HK-2 (cell line): Measurements from ENCODE around the gene ATP1A4.
"Not testable (repeated sequence)": the region's sequence is repeated elsewhere in the genome, so short reads cannot be mapped to it uniquely, and the experiment has no call there.

Experiments used
- DNase-seq: peaks from one replicate; pipeline ENCODE4 v3.0.0-alpha.2; 2018; ENCODE audit not compliant: unreplicated experiment

The ATP1A4 gene

GRCh38 chr1:160151303-160151702 is at the start of gene ATP1A4:
Gene ATP1A4 (plus strand): TSS chr1:160151603. CDS start chr1:160152041, 438 bp downstream.
- DNase-seq, result no peak

- no peak for DNase-seq
These were observed 49.5 kb upstream of the ATP1A4 start for GRCh38 chr1:160101717-160102522.

- DNase-seq, result no peak
These were observed 47.6 kb upstream of the ATP1A4 start for GRCh38 chr1:160103658-160104408.

- DNase-seq, result no peak
These were observed 46.9 kb upstream of the ATP1A4 start for GRCh38 chr1:160104486-160104885.

GRCh38 chr1:160105155-160105554 is 46.2 kb upstream of the ATP1A4 start:
- DNase-seq, result no peak

- DNase-seq, result no peak
These were observed 43.9 kb upstream of the ATP1A4 start for GRCh38 chr1:160107512-160107911.

GRCh38 chr1:160108888-160109662 is 42.3 kb upstream of the ATP1A4 start:
- no peak for DNase-seq

GRCh38 chr1:160109686-160110085 is 41.7 kb upstream of the ATP1A4 start:
- DNase-seq, result no peak

GRCh38 chr1:160111462-160111861 is 39.9 kb upstream of the ATP1A4 start:
- DNase-seq, result not testable (repeated sequence)

GRCh38 chr1:160112357-160112756 is 39.0 kb upstream of the ATP1A4 start:
- DNase-seq, result no peak

GRCh38 chr1:160113407-160113806 is 38.0 kb upstream of the ATP1A4 start:
- no peak for DNase-seq

- DNase-seq, result no peak
These were observed 37.3 kb upstream of the ATP1A4 start for GRCh38 chr1:160114085-160114484.

GRCh38 chr1:160115545-160116282 is 35.7 kb upstream of the ATP1A4 start, which contains the start of gene ATP1A2:
Gene ATP1A2 (plus strand): TSS chr1:160115759. CDS start chr1:160115862, 103 bp downstream.
- DNase-seq, result no peak

GRCh38 chr1:160116283-160117147 is 34.9 kb upstream of the ATP1A4 start:
- no peak for DNase-seq

- no peak for DNase-seq
These were observed 34.1 kb upstream of the ATP1A4 start for GRCh38 chr1:160117300-160117699.

GRCh38 chr1:160117709-160118183 is 33.7 kb upstream of the ATP1A4 start:
- no peak for DNase-seq

GRCh38 chr1:160118928-160119327 is 32.5 kb upstream of the ATP1A4 start:
- no peak for DNase-seq

GRCh38 chr1:160120797-160121196 is 30.6 kb upstream of the ATP1A4 start:
- DNase-seq, result no peak

- DNase-seq, result no peak
These were observed 30.0 kb upstream of the ATP1A4 start for GRCh38 chr1:160121388-160121787.

- no peak for DNase-seq
These were observed 28.4 kb upstream of the ATP1A4 start for GRCh38 chr1:160122978-160123495.
